Endothelial cell of umbilical vein (primary cell): ENCODE measurements around the gene TRAF1. TPM values are rescaled to one million over a fixed set of nuclear protein-coding genes. Genes with fewer than 3 reads are reported as not detected.

ENCODE experiments used
- BruUV-seq: library from RNA; stranded (reverse); fragments of 400-500 nt; replicated peaks from 2 replicates; lab custom pipeline; 2021; lab: Mats Ljungman, UMichigan
- CTCF ChIA-PET: fragments of 300-600, 350-600 bp; sonication (Branson Sonifier 250); formaldehyde crosslinking; loops from one replicate; lab custom pipeline; 2021; ENCODE audit warnings: antibody characterized with exemption, inconsistent platforms; lab: Charles Lee
- POLR2A ChIA-PET: fragments of 300-600, 350-600 bp; sonication (Branson Sonifier 250); formaldehyde crosslinking; loops from one replicate; lab custom pipeline; 2021; ENCODE audit warnings: antibody characterized with exemption, inconsistent platforms; lab: Charles Lee
- DNase-seq: peaks from one replicate; pipeline ENCODE4 v3.0.0-alpha.2; 2011; ENCODE audit warnings: low read depth, low spot score
- FAIRE-seq: peaks from 2 replicates; lab custom pipeline; 2011; peaks lifted over from hg19 to GRCh38; lab: Jason Lieb, UNC
- H2AFZ ChIP-seq: 2 replicates; pipeline ENCODE4 v1.6.0; 2012; ENCODE audit warnings: low read depth, low read length, control low read depth, inconsistent platforms
- H3K27ac ChIP-seq: 2 replicates; pipeline ENCODE4 v1.5.1; 2011; ENCODE audit warnings: low read depth, mild to moderate bottlenecking, control low read depth, low read length, moderate library complexity; ENCODE audit not compliant: insufficient read depth
- H3K27me3 ChIP-seq, 2 experiments: 2 replicates each; pipeline versions ENCODE4 v1.6.0 to v1.6.1; 2011; ENCODE audit warnings: low read length in 2 of 2, mixed read lengths in 1 of 2; ENCODE audit not compliant: control insufficient read depth in 2 of 2, insufficient read depth in 2 of 2
- H3K36me3 ChIP-seq, 2 experiments: 2 replicates in 1 of 2; 3 replicates in 1 of 2; pipeline ENCODE4 v1.5.1; 2011; ENCODE audit warnings: low read length in 2 of 2, mild to moderate bottlenecking in 1 of 2, moderate library complexity in 1 of 2; ENCODE audit not compliant: control insufficient read depth in 2 of 2, insufficient read depth in 2 of 2; ENCODE audit errors: extremely low read depth in 1 of 2
- H3K4me1 ChIP-seq: 3 replicates; pipeline ENCODE4 v1.5.1; 2011; ENCODE audit warnings: mild to moderate bottlenecking, low read length; ENCODE audit not compliant: control insufficient read depth, insufficient read depth; ENCODE audit errors: extremely low read depth
- H3K4me2 ChIP-seq: 2 replicates; pipeline ENCODE4 v1.6.1; 2011; ENCODE audit warnings: low read length, control low read depth, mixed read lengths; ENCODE audit not compliant: insufficient read depth
- H3K4me3 ChIP-seq, 3 experiments: fragments of 200-600 bp in 1 of 3; sonication (generic), shearing (Covaris generic) in 1 of 3; replicated peaks in 1 of 3; 2 replicates each; pipeline ENCODE4 v1.5.1; 2011 to 2016; ENCODE audit warnings: control low read depth in 3 of 3, low read length in 3 of 3, mild to moderate bottlenecking in 2 of 3, inconsistent platforms in 1 of 3, low read depth in 1 of 3, moderate library complexity in 1 of 3; ENCODE audit not compliant: insufficient read depth in 1 of 3
- H3K79me2 ChIP-seq: 2 replicates; pipeline ENCODE4 v1.6.0; 2012; ENCODE audit warnings: low read length, inconsistent platforms; ENCODE audit not compliant: control insufficient read depth, insufficient read depth
- H3K9ac ChIP-seq: replicated peaks from 2 replicates; pipeline ENCODE3; 2011; ENCODE audit warnings: low read length, control low read depth; ENCODE audit not compliant: insufficient read depth; ENCODE audit errors: extremely low read depth
- H3K9me1 ChIP-seq: replicated peaks from 3 replicates; pipeline ENCODE4 v1.6.0; 2011; ENCODE audit warnings: mild to moderate bottlenecking, low read length; ENCODE audit not compliant: control insufficient read depth, insufficient read depth; ENCODE audit errors: extremely low read depth
- H3K9me3 ChIP-seq: replicated peaks from 2 replicates; pipeline ENCODE4 v1.5.1; 2012; ENCODE audit warnings: low read length, inconsistent platforms; ENCODE audit not compliant: control insufficient read depth, insufficient read depth
- H4K20me1 ChIP-seq: replicated peaks from 2 replicates; pipeline ENCODE3; 2011; ENCODE audit warnings: mild to moderate bottlenecking, low read length; ENCODE audit not compliant: control insufficient read depth, insufficient read depth; ENCODE audit errors: extremely low read depth
- CTCF ChIP-seq, 2 donors: IDR thresholded peaks; 1 replicate in 1 of 2; 2 replicates in 1 of 2; pipeline ENCODE4 v1.5.1; 2011; ENCODE audit warnings: low read length in 2 of 2, mild to moderate bottlenecking in 2 of 2, moderate library complexity in 2 of 2, control low read depth in 1 of 2, inconsistent platforms in 1 of 2, low read depth in 1 of 2; ENCODE audit not compliant: insufficient read depth in 1 of 2; ENCODE audit errors: extremely low read depth in 1 of 2
- EZH2 ChIP-seq: IDR thresholded peaks from 2 replicates; pipeline ENCODE4 v1.6.1; 2012; ENCODE audit warnings: borderline replicate concordance, low read depth, mild to moderate bottlenecking, moderate library complexity, low read length, inconsistent platforms; ENCODE audit not compliant: severe bottlenecking
- FOS ChIP-seq: IDR thresholded peaks from 2 replicates; pipeline ENCODE4 v1.6.1; 2011; ENCODE audit warnings: mild to moderate bottlenecking, low read length, moderate library complexity, borderline replicate concordance; ENCODE audit not compliant: insufficient read depth
- GATA2 ChIP-seq: IDR thresholded peaks from 2 replicates; pipeline ENCODE4 v1.7.0; 2011; ENCODE audit warnings: low read depth, mild to moderate bottlenecking, moderate library complexity, mixed read lengths, low read length; ENCODE audit not compliant: insufficient read length, insufficient read depth
- JUN ChIP-seq: IDR thresholded peaks from 2 replicates; pipeline ENCODE4 v1.6.1; 2011; ENCODE audit warnings: borderline replicate concordance, low read depth; ENCODE audit not compliant: insufficient read length, insufficient read depth
- MAX ChIP-seq: IDR thresholded peaks from 2 replicates; pipeline ENCODE4 v1.6.1; 2011; ENCODE audit not compliant: insufficient read depth, insufficient read length
- MYC ChIP-seq: IDR thresholded peaks from one replicate; pipeline ENCODE4 v1.6.1; 2011; ENCODE audit warnings: mild to moderate bottlenecking, low read depth, low read length
- POLR2A ChIP-seq: IDR thresholded peaks from 2 replicates; pipeline ENCODE4 v1.6.1; 2012; ENCODE audit warnings: low read depth, mild to moderate bottlenecking, control low read depth, low read length
- POLR2AphosphoS5 ChIP-seq: IDR thresholded peaks from 2 replicates; pipeline ENCODE4 v1.6.1; 2012; ENCODE audit warnings: low read depth, mild to moderate bottlenecking, control low read depth, low read length, moderate library complexity; ENCODE audit not compliant: insufficient read depth
- dilution Hi-C: fragments of 300-500 bp; cut with MboI; formaldehyde crosslinking; loops from one replicate; pipeline ENCODE4 v1.15.0; 2019; ENCODE audit warnings: low sequenced_read_pairs; ENCODE audit not compliant: extremely low pct_ligation_motif_present
- intact Hi-C: fragments of 100-400 bp; cut with micrococcal nuclease; formaldehyde crosslinking; loops from one replicate; pipeline ENCODE4 v1.10.0; 2022
- polyA plus RNA-seq, 4 experiments: library from polyadenylated mRNA; depleted of rRNA in 3 of 4; stranded (reverse) in 3 of 4; unstranded in 1 of 4; fragments of >200 nt; gene quantifications; 2 replicates each; pipeline versions ENCODE4 v1.2.1 to v1.2.3, GENCODE V29; 2011 to 2012; ENCODE audit warnings: missing spikeins in 1 of 4
- total RNA-seq: library from RNA; stranded (reverse); gene quantifications from 2 replicates; pipeline ENCODE4 v1.2.3, GENCODE V29; 2021

TRAF1 gene
- total and polyA plus RNA-seq, 2 donors (not counting 3 experiments of a cell fraction or from before 2014, with no cell fraction given): 2.0 to 2.6 TPM

- no TSS peak for BruUV-seq
- Histone ChIP-seq H4K20me1 (no peaks in the 10 kb centered on the region), H3K9me3 (no peaks in the 10 kb centered on the region), H3K4me2 (peak overlapping the region; percentile 23), H3K79me2 (no peaks in the 10 kb centered on the region), H3K9ac (peak overlapping the region; percentile 40), H3K27ac (peak overlapping the region; percentile 72), H2AFZ (no peak overlapping the region), H3K36me3 (no peaks in the 10 kb centered on the region), H3K4me1 (peaks cover 58% of the 10 kb centered on the region), H3K9me1 (no peaks in the 10 kb centered on the region), H3K27me3 (no peaks in the 10 kb centered on the region), H3K4me3 (no peak overlapping the region)
- DNase-seq (peak; percentile 99), FAIRE-seq (peak; percentile 97)
- intact Hi-C loops (loop anchor here (5.0 kb wide), 1 partner anchor 137 kb away; the partner anchor contains the start of gene CNTRL), dilution Hi-C loops (no loop called here)
- TF ChIP-seq MYC (peak; percentile 91), MAX (peak; percentile 57), POLR2A (peak; percentile 45), JUN (no peak), POLR2AphosphoS5 (peak; percentile 81), CTCF (IDR thresholded peaks at IDR 0.05; ENCODE audit: extremely low read depth in 1 of 2, insufficient read depth in 1 of 2, low read depth in 1 of 2, low read length in 2 of 2) (no peak), FOS (no peak), GATA2 (peak; percentile 71), EZH2 (no peak)
- ChIA-PET POLR2A (interaction anchor here (0.5 kb wide), 1 partner anchor 161 kb away, joined by 3 read pairs; no protein-coding TSS in a partner anchor), CTCF (interaction anchor here (0.6 to 3.9 kb wide), 7 partner anchors 9 to 315 kb away, joined by 3 to 38 read pairs (median 6); partner anchors contain the start of gene PHF19)
Measured at GRCh38 chr9:120935383-120935857, 8.8 kb upstream of the TRAF1 start.
